Measurements from ENCODE around the gene OIP5.

OIP5 gene

DNA sequence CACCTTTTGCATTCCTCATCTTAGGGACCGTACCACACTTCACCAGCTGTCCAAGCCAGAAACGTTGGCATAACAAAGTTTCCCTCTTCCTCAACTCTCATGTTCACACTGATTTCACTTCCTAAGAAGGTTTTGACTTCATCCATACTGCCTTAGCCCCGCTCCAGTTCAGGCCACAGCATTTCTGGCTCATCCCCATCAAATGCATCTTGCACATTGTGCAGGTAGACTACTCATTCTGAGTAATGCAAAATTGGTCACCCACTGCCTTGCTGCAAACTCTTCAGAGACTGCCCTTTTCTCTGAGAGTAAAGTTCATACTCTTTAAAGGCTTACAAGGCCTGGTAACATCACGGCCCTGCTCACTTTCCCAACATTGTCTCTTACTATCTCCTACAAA, 9.1 kb upstream of the OIP5 start:
- TF ChIP-seq CTCF (IDR thresholded peaks at IDR 0.05; ENCODE audit: low read depth, low read length): no peak

DNA sequence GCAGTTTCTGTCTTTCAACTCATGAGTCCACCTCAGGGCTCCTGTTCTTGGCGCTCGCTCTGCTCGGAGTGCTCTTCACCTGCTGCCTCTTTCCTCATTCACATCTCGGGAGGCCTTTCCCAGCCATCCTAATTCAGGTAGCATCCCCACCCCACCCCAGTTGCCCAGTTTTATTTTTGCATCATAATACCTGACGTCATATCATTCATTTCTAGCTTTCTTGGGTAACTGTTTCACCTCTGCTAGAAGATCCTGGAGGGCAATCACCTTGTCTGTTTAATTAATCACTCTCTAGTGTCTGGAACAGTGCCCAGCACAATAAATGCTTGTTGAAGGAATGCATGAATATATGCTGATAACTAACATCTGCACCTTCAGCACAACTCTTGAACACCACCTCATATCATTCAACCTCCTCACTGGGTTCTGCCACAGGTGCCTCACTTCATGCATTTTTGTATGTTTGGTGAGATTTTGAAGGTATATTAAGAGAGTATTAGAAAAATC, 7.9 kb upstream of the OIP5 start:
- no peak for TF ChIP-seq CTCF (IDR thresholded peaks at IDR 0.05; ENCODE audit: low read depth, low read length)
- DNase-seq (ENCODE audit: extremely low read depth, low read depth): no peak

More for the DNA sequence above, 9.1 kb upstream of the OIP5 start:
- DNase-seq (ENCODE audit: extremely low read depth, low read depth): no peak

- no peak for TF ChIP-seq CTCF (IDR thresholded peaks at IDR 0.05; ENCODE audit: low read depth, low read length)
- DNase-seq (ENCODE audit: extremely low read depth, low read depth): no peak
These were observed 5.5 kb upstream of the OIP5 start for GRCh38 chr15:41337631-41338522.

GRCh38 chr15:41337047-41337446, 4.7 kb upstream of the OIP5 start:
- DNase-seq (ENCODE audit: extremely low read depth, low read depth): no peak

GRCh38 chr15:41336549-41336948, 4.2 kb upstream of the OIP5 start:
- no peak for DNase-seq (ENCODE audit: extremely low read depth, low read depth)
- TF ChIP-seq CTCF (IDR thresholded peaks at IDR 0.05; ENCODE audit: low read depth, low read length): no peak

More at GRCh38 chr15:41337047-41337446, 4.7 kb upstream of the OIP5 start:
- TF ChIP-seq CTCF (IDR thresholded peaks at IDR 0.05; ENCODE audit: low read depth, low read length): no peak

- no peak for DNase-seq (ENCODE audit: extremely low read depth, low read depth)
- TF ChIP-seq CTCF (IDR thresholded peaks at IDR 0.05; ENCODE audit: low read depth, low read length): no peak
These were observed 2.1 kb upstream of the OIP5 start for GRCh38 chr15:41334293-41335120.
